Epithelial cell of proximal tubule (primary cell): ENCODE measurements around the gene CEL. TPM values are rescaled to one million over a fixed set of nuclear protein-coding genes. Genes with fewer than 3 reads are reported as not detected.
"Not testable (repeated sequence)": the region's sequence is repeated elsewhere in the genome, so short reads cannot be mapped to it uniquely, and the experiment has no call there.

Experiments used
- DNase-seq: peaks from one replicate; pipeline ENCODE4 v3.0.0-alpha.2; 2011; ENCODE audit warnings: low read depth
- H3K4me3 ChIP-seq: 2 replicates; pipeline ENCODE4 v1.5.1; 2011; ENCODE audit warnings: low read depth, mild to moderate bottlenecking, low read length
- total RNA-seq: library from RNA; depleted of rRNA; stranded (reverse); fragments of >200 nt; gene quantifications from 2 replicates; pipeline ENCODE4 v1.2.3, GENCODE V29; 2015
- TF ChIP-seq, protein P1 (sequence below): conservative IDR thresholded peaks from 2 replicates; pipeline ENCODE4 v1.5.1; 2012; ENCODE audit warnings: low read depth, mild to moderate bottlenecking, low read length

CEL gene
- total RNA-seq, 1 donor from 2014 or later: 0.58 TPM

- no peak overlapping the region for H3K4me3 ChIP-seq
- no peak for DNase-seq
- TF ChIP-seq, protein P1, sequence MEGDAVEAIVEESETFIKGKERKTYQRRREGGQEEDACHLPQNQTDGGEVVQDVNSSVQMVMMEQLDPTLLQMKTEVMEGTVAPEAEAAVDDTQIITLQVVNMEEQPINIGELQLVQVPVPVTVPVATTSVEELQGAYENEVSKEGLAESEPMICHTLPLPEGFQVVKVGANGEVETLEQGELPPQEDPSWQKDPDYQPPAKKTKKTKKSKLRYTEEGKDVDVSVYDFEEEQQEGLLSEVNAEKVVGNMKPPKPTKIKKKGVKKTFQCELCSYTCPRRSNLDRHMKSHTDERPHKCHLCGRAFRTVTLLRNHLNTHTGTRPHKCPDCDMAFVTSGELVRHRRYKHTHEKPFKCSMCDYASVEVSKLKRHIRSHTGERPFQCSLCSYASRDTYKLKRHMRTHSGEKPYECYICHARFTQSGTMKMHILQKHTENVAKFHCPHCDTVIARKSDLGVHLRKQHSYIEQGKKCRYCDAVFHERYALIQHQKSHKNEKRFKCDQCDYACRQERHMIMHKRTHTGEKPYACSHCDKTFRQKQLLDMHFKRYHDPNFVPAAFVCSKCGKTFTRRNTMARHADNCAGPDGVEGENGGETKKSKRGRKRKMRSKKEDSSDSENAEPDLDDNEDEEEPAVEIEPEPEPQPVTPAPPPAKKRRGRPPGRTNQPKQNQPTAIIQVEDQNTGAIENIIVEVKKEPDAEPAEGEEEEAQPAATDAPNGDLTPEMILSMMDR: no peak
Measured at GRCh38 chr9:133058071-133058470, 3.7 kb upstream of the CEL start.

- H3K4me3 ChIP-seq: no peak overlapping the region
- TF ChIP-seq, protein P1: no peak
Measured at GRCh38 chr9:133058550-133059320, 3.0 kb upstream of the CEL start.

GRCh38 chr9:133059623-133060022, 2.2 kb upstream of the CEL start:
- TF ChIP-seq, protein P1: no peak
- DNase-seq: no peak
- no peak overlapping the region for H3K4me3 ChIP-seq

More at GRCh38 chr9:133058550-133059320, 3.0 kb upstream of the CEL start:
- DNase-seq: no peak

DNA sequence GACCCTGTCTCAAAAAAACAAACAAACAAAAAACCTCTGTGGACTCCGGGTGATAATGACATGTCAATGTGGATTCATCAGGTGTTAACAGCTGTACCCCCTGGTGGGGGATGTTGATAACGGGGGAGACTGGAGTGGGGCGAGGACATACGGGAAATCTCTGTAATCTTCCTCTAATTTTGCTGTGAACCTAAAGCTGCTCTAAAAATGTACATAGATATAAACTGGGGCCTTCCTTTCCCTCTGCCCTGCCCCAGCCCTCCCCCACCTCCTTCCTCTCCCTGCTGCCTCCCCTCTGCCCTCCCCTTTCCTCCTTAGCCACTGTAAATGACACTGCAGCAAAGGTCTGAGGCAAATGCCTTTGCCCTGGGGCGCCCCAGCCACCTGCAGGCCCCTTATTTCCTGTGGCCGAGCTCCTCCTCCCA, 1.4 kb upstream of the CEL start:
- no peak for DNase-seq
- TF ChIP-seq, protein P1: no peak
- H3K4me3 ChIP-seq: no peak overlapping the region

- not testable (repeated sequence) for H3K4me3 ChIP-seq, DNase-seq
Measured at GRCh38 chr9:133061019-133061763, 590 bp upstream of the CEL start.

DNA sequence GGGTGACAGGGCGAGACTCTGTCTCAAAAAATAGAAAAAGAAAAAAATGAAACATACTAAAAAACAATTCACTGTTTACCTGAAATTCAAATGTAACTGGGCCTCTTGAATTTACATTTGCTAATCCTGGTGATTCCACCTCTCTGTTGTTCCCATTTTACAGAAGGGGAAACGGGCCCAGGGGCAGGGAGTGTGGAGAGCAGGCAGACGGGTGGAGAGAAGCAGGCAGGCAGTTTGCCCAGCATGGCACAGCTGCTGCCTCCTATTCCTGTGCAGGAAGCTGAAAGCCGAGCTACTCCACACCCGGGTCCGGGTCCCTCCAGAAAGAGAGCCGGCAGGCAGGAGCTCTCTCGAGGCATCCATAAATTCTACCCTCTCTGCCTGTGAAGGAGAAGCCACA, 788 bp downstream of the CEL start:
- DNase-seq: not testable (repeated sequence)

GRCh38 chr9:133063159-133063499, 1.3 kb downstream of the CEL start:
- no peak overlapping the region for H3K4me3 ChIP-seq
- DNase-seq: no peak
- TF ChIP-seq, protein P1: no peak

More for the DNA sequence above, 788 bp downstream of the CEL start:
- H3K4me3 ChIP-seq: not testable (repeated sequence)
